Colonic mucosa (tissue), 4 donors: Measurements from ENCODE around the gene POLR3F. TPM values are rescaled to one million over a fixed set of nuclear protein-coding genes. Genes with fewer than 3 reads are reported as not detected.

Experiments used
- DNase-seq: peaks from one replicate; pipeline ENCODE4 v3.0.0-alpha.2; 2020
- H3K27ac ChIP-seq: fragments of 200-600 bp; one replicate; pipeline ENCODE4 v1.8.0; 2021
- H3K27me3 ChIP-seq: fragments of 200-600 bp; one replicate; pipeline ENCODE4 v1.8.0; 2021
- H3K36me3 ChIP-seq: fragments of 200-600 bp; one replicate; pipeline ENCODE4 v1.8.0; 2021
- H3K4me1 ChIP-seq: fragments of 200-600 bp; one replicate; pipeline ENCODE4 v1.8.0; 2021; ENCODE audit warnings: mild to moderate bottlenecking
- H3K4me3 ChIP-seq: fragments of 200-600 bp; one replicate; pipeline ENCODE4 v1.8.0; 2021
- H3K9ac ChIP-seq, 2 donors: one replicate each; pipeline ENCODE4 v1.7.0; 2013; ENCODE audit warnings: control low read depth in 2 of 2, low read depth in 2 of 2, low read length in 2 of 2
- H3K9me3 ChIP-seq: fragments of 200-600 bp; one replicate; pipeline ENCODE4 v1.8.0; 2021
- CTCF ChIP-seq: fragments of 200-600 bp; IDR thresholded peaks from one replicate; pipeline ENCODE4 v1.8.0; 2022; ENCODE audit warnings: antibody characterized with exemption, mild to moderate bottlenecking
- intact Hi-C: fragments of 100-400 bp; cut with DNase I; formaldehyde crosslinking; loops from one replicate; pipeline ENCODE4 v1.14.1; 2022
- microRNA-seq: library from miRNA; unstranded; fragments of <30 nt; microRNA quantifications from one replicate; pipeline ENCODE4, GENCODE V29; 2019
- total RNA-seq, 2 donors: library from RNA; stranded (reverse); fragmentation: NEBNext Ultra II Directional in 1 of 2; extraction: Animal tissue kit (Norgen Biotek cat#: 25700) in 1 of 2; gene quantifications; one replicate each; pipeline ENCODE4 v1.2.1, GENCODE V29; 2021
- donor health status: healthy.
- donor health status: DM: no; HTN: no; CAD: no.
- donor health status: DM: no; HTN: no; CAD: no.

The POLR3F gene
- total RNA-seq, 2 donors from 2014 or later, result 5.5 to 8.9 TPM

- no peak for DNase-seq
- no peak overlapping the region for H3K4me3 ChIP-seq
- H3K9ac ChIP-seq, result no peak overlapping the region
- intact Hi-C loops, result no loop called here
- H3K9me3 ChIP-seq, result no peaks in the 10 kb centered on the region
- no peak for TF ChIP-seq CTCF
- no peaks in the 10 kb centered on the region for H3K27me3 ChIP-seq
- no peak overlapping the region for H3K27ac ChIP-seq
- no peaks in the 10 kb centered on the region for H3K4me1 ChIP-seq
- peaks cover 33% of the 10 kb centered on the region for H3K36me3 ChIP-seq
These were observed 60.6 kb downstream of the POLR3F start for GRCh38 chr20:18527836-18528235.

- H3K9ac ChIP-seq, result no peak overlapping the region
- no peaks in the 10 kb centered on the region for H3K27me3 ChIP-seq
- H3K4me1 ChIP-seq, result no peaks in the 10 kb centered on the region
- no peak overlapping the region for H3K4me3 ChIP-seq
- TF ChIP-seq CTCF, result no peak
- no peak overlapping the region for H3K27ac ChIP-seq
- no peak for DNase-seq
- H3K36me3 ChIP-seq, result peaks cover 43% of the 10 kb centered on the region
- no peaks in the 10 kb centered on the region for H3K9me3 ChIP-seq
- intact Hi-C loops, result no loop called here
These were observed 61.9 kb downstream of the POLR3F start for GRCh38 chr20:18529041-18529440.

GRCh38 chr20:18532626-18533025 lies 65.4 kb downstream of the POLR3F start:
- no peak for TF ChIP-seq CTCF
- no peaks in the 10 kb centered on the region for H3K4me1 ChIP-seq
- H3K36me3 ChIP-seq, result peaks cover 28% of the 10 kb centered on the region
- no peak overlapping the region for H3K27ac ChIP-seq
- H3K9me3 ChIP-seq, result no peaks in the 10 kb centered on the region
- no peak for DNase-seq
- H3K9ac ChIP-seq, result no peak overlapping the region
- intact Hi-C loops, result no loop called here
- H3K4me3 ChIP-seq, result no peak overlapping the region
- H3K27me3 ChIP-seq, result no peaks in the 10 kb centered on the region

- TF ChIP-seq CTCF, result no peak
- H3K4me3 ChIP-seq, result no peak overlapping the region
- H3K36me3 ChIP-seq, result peaks cover 28% of the 10 kb centered on the region
- intact Hi-C loops, result no loop called here
- H3K9ac ChIP-seq, result no peak overlapping the region
- no peaks in the 10 kb centered on the region for H3K9me3 ChIP-seq
- no peaks in the 10 kb centered on the region for H3K27me3 ChIP-seq
- no peak overlapping the region for H3K27ac ChIP-seq
- no peaks in the 10 kb centered on the region for H3K4me1 ChIP-seq
- DNase-seq, result no peak
These were observed 66.3 kb downstream of the POLR3F start for GRCh38 chr20:18533491-18533890.

- DNase-seq, result no peak
- Histone ChIP-seq H3K36me3 (peaks cover 28% of the 10 kb centered on the region), H3K27ac (no peak overlapping the region), H3K4me1 (no peaks in the 10 kb centered on the region), H3K27me3 (no peaks in the 10 kb centered on the region), H3K4me3 (no peak overlapping the region), H3K9ac (no peak overlapping the region), H3K9me3 (no peaks in the 10 kb centered on the region)
- intact Hi-C loops, result no loop called here
- TF ChIP-seq CTCF, result no peak
These were observed 66.9 kb downstream of the POLR3F start for GRCh38 chr20:18533978-18534644.

Small RNA genes within 50 kb of the gene (microRNA-seq; reads per million reads assigned to microRNA genes)
- gene MIR3192, result not detected

Other genes starting within 250 kb of the POLR3F start
- gene ZNF133, start 178.9 kb upstream of the POLR3F start, total RNA-seq, result 10 to 100 TPM in 1 of 2 donors, 1 to 10 TPM in 1; 7.4 to 10.9 TPM
- 1 to 10 TPM; 1.2 to 1.4 TPM for gene DZANK1, start 360 bp upstream of the POLR3F start, total RNA-seq
- gene RBBP9, start 29.8 kb downstream of the POLR3F start, total RNA-seq, result 10 to 100 TPM in 1 of 2 donors, 1 to 10 TPM in 1; 5.9 to 10.8 TPM
- 10 to 100 TPM; 56.5 to 77.8 TPM for gene SEC23B, start 40.5 kb downstream of the POLR3F start, total RNA-seq
- gene SMIM26, start 100.0 kb downstream of the POLR3F start, total RNA-seq, result 10 to 100 TPM; 67.9 to 78.1 TPM
- gene DTD1, start 120.7 kb downstream of the POLR3F start, total RNA-seq, result 10 to 100 TPM; 17.0 to 21.0 TPM